ENCODE data around the gene ZNF331. TPM values are rescaled to one million over a fixed set of nuclear protein-coding genes. Genes with fewer than 3 reads are reported as not detected.

Gene ZNF331
- total and polyA plus RNA-seq, 2 experiments from 2014 or later, result 11.0 to 22.1 TPM

DNA sequence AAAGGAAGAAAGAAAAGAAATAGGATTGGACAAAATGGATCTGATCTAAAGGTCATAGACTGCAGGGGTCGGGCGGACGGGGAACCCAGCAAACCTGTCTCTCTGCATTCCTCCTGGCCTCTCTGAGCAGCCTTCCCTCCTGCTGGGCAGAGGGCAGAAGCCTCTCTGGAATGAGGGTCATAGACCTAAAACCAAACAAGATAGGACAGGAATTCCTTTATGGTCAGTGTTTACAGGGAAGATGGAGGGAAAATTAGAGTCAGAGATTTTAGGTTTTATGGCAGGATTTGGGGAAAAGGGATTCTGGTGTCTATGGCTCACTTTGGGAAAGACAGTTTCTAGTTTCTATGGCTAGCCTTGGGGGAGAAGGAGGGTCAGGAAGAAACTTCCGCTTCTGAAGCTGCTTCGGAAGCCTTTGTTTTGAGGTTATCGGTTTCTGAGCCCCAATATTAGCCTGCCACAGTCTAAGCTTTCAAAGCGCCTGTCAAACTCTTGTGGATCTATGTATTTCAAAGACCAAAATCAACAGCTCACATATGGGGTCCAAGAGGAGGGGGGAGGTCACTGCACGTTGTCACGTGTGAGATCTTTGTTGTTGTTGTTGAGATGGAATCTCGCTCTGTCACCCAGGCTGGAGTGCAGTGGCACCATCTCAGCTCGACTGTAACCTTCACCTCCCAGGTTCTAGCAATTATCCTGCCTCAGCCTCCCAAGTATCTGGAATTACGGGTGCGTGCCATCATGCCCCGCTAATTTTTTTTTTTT, 75.0 kb downstream of the ZNF331 start:
- H3K27me3 ChIP-seq, result no peaks in the 10 kb centered on the region
- no peaks in the 10 kb centered on the region for H3K36me3 ChIP-seq
- DNase-seq (ENCODE audit: low read depth in 1 of 2, low spot score in 1 of 2), result no peak
- no peaks in the 10 kb centered on the region for H3K9me3 ChIP-seq (ENCODE audit: low read depth)
- no peak overlapping the region for H3K27ac ChIP-seq
- no peaks in the 10 kb centered on the region for H3K4me1 ChIP-seq (ENCODE audit: low read depth)
- TF ChIP-seq CTCF (IDR thresholded peaks at IDR 0.05; ENCODE audit: low read depth, low read length), result no peak
- H3K4me3 ChIP-seq, result no peak overlapping the region

DNA sequence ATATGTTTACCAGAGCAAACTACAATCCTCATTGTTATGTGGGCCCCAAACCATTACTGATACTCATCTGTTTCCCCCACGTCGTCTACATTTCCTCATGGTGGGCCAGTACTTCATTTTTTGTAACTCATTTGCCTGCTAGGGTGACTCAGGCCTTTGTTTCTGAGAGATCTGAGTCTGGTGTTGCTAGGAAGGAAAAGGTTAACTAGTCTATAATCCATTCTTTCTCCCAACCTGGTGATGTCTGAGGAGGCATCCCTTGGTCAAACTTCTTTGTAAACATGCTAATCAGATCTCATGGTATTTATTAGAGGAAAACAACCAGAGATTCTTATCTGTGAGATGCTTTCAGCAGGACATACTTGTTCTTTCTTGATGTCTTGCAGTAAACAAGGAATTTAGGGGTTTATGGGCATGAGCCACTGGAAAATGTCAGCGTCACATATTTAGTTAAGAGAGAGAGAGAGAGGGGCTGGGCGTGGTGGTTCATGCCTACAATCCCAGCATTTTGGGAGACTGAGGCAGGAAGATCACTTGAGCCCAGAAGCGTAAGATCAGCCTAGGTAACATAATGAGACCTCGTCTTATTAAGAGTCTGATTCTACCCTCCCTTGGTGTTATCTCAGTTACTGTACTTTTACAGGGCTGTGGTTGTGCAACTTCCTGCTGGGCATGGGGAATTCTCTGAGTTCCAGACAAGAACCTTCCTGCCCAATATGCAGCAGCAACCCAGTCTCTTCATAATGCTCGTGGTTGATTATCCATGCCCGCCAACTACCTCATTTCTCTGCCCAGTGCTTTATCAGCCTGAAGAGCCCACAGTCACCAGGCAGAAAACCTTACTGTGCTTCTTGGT, 84.2 kb downstream of the ZNF331 start:
- peak in 1 of 2 donors; percentile 4 for DNase-seq (ENCODE audit: low read depth in 1 of 2, low spot score in 1 of 2)
- H3K27ac ChIP-seq, result no peak overlapping the region
- no peak overlapping the region for H3K4me3 ChIP-seq
- H3K4me1 ChIP-seq (ENCODE audit: low read depth), result no peaks in the 10 kb centered on the region
- TF ChIP-seq CTCF (IDR thresholded peaks at IDR 0.05; ENCODE audit: low read depth, low read length), result no peak
- H3K27me3 ChIP-seq, result no peaks in the 10 kb centered on the region
- H3K9me3 ChIP-seq (ENCODE audit: low read depth), result no peaks in the 10 kb centered on the region
- H3K36me3 ChIP-seq, result no peaks in the 10 kb centered on the region

GRCh38 chr19:53624771-53625545, 87.0 kb downstream of the ZNF331 start:
- no peak overlapping the region for H3K27ac ChIP-seq
- no peaks in the 10 kb centered on the region for H3K27me3 ChIP-seq
- no peaks in the 10 kb centered on the region for H3K4me1 ChIP-seq (ENCODE audit: low read depth)
- H3K9me3 ChIP-seq (ENCODE audit: low read depth), result no peaks in the 10 kb centered on the region
- no peak for DNase-seq (ENCODE audit: low read depth in 1 of 2, low spot score in 1 of 2)
- H3K4me3 ChIP-seq, result no peak overlapping the region
- no peaks in the 10 kb centered on the region for H3K36me3 ChIP-seq
- TF ChIP-seq CTCF (IDR thresholded peaks at IDR 0.05; ENCODE audit: low read depth, low read length), result no peak

DNA sequence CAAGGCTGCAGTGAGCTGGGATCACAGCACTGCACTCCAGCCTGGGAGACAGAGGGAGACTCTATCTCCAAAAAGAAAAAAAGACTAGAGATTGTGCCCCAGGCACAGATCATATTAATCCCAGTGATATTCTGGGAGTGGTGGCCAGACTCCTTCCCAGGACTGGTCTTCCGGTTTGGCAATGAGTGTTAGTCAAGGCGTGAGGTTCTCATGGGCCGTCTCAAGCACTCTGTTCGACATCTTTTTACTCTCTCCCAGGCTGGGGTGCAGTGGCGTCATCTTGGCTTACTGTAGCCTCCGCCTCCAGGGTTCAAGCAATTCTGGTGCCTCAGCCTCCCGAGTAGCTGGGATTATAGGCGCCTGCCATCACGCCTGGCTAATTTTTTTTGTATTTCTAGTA, 88.5 kb downstream of the ZNF331 start:
- Histone ChIP-seq H3K9me3 (ENCODE audit: low read depth) (no peaks in the 10 kb centered on the region), H3K36me3 (no peaks in the 10 kb centered on the region), H3K4me1 (ENCODE audit: low read depth) (no peaks in the 10 kb centered on the region), H3K27me3 (no peaks in the 10 kb centered on the region), H3K27ac (no peak overlapping the region), H3K4me3 (no peak overlapping the region)
- DNase-seq (ENCODE audit: low read depth in 1 of 2, low spot score in 1 of 2), result no peak
- no peak for TF ChIP-seq CTCF (IDR thresholded peaks at IDR 0.05; ENCODE audit: low read depth, low read length)

- Histone ChIP-seq H3K4me1 (ENCODE audit: low read depth) (no peaks in the 10 kb centered on the region), H3K27me3 (no peaks in the 10 kb centered on the region), H3K36me3 (no peaks in the 10 kb centered on the region), H3K27ac (no peak overlapping the region), H3K9me3 (ENCODE audit: low read depth) (no peaks in the 10 kb centered on the region), H3K4me3 (no peak overlapping the region)
- TF ChIP-seq CTCF (IDR thresholded peaks at IDR 0.05; ENCODE audit: low read depth, low read length), result no peak
- DNase-seq (ENCODE audit: low read depth in 1 of 2, low spot score in 1 of 2), result no peak
Measured at GRCh38 chr19:53626976-53627375, 89.0 kb downstream of the ZNF331 start.
